Kidney epithelial cell (primary cell): Measurements from ENCODE around the gene ZHX3. TPM values are rescaled to one million over a fixed set of nuclear protein-coding genes. Genes with fewer than 3 reads are reported as not detected.
"Not testable (repeated sequence)": the region's sequence is repeated elsewhere in the genome, so short reads cannot be mapped to it uniquely, and the experiment has no call there.

ENCODE experiments used
- DNase-seq: peaks from one replicate; pipeline ENCODE4 v3.0.0-alpha.2; 2010; ENCODE audit warnings: low read depth
- H3K27me3 ChIP-seq: 2 replicates; pipeline ENCODE4 v1.6.0; 2011; ENCODE audit warnings: low read length; ENCODE audit not compliant: control insufficient read depth, insufficient read depth
- H3K36me3 ChIP-seq: 2 replicates; pipeline ENCODE4 v1.5.1; 2011; ENCODE audit warnings: low read length; ENCODE audit not compliant: control insufficient read depth, insufficient read depth
- H3K4me3 ChIP-seq: 2 replicates; pipeline ENCODE4 v1.5.1; 2011; ENCODE audit warnings: low read depth, mild to moderate bottlenecking, control low read depth, low read length
- total RNA-seq: library from RNA; depleted of rRNA; stranded (reverse); fragments of >200 nt; gene quantifications from 2 replicates; pipeline ENCODE4 v1.2.3, GENCODE V29; 2015
- TF ChIP-seq, protein P1 (sequence below): IDR thresholded peaks from 2 replicates; pipeline ENCODE4 v1.5.1; 2011; ENCODE audit warnings: mild to moderate bottlenecking, moderate library complexity, low read length, control low read depth, inconsistent platforms; ENCODE audit not compliant: insufficient read depth, poor library complexity, severe bottlenecking

The ZHX3 gene
- total RNA-seq, 1 donor from 2014 or later, result 7.6 TPM

DNA sequence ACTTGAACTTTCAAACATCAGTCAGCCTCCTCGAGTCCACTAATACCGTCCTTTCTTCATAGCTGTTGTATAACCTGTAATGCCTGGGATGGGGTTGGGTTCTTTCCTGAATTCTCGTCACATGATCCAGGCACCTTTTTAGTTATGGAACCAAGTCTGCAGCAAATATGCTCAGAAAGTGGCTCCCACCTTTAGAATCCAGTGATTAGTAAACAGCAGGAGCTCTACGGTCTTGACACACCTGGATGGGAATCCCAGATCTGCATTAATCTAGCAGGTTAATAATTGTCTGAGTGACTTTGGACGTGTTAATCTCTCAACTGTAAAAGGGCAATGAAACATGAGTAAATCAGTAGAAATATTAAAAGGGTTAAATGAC lies 729 bp upstream of the ZHX3 start:
- DNase-seq, result no peak

DNA sequence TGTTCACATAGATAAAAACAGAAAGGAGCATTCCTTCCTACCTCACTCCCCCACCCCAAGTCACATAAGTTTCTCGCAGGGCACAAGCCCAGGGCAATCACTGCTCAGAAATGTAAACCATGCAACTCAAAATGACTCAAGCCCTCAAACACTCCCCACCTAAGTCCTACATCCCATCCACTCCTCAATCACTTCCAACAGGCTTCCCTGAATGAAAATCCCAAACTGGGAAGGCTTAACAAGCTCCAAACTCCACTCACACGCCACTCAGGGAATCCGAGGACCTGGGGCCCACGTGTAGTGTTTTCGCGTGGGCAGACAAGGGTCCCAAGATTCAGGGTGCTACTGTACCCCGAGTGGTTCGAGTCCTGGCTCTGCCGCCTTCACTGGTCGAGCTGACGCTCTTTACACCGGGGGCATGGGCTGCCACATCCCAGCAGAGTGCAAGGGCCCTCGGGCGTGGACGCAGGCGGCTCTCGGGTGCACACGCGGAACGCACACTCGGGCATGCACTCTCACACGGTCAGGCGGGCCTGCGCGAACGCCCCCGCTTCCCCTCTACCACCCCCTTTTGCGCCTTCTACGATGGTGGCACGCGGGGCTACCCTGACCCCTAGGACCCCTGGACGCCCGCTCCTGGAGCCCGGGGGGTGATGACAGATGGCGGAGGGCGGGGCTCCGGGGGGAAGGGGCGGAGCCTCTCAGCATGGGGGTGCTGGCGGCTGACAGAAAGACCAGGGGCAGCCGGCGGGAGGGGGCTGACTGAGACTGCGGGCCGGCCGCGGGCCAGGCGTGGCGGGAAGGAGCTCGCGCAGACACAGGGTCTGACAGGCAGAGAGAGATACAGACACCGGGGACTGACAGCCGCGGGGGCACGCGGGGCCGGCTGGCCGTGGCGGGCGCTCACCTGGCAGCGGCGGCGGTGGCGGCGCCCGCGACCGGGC lies 657 bp downstream of the ZHX3 start:
- DNase-seq, result peak; percentile 67
- Histone ChIP-seq H3K27me3 (no peaks in the 10 kb centered on the region), H3K4me3 (peak overlapping the region; percentile 87), H3K36me3 (no peaks in the 10 kb centered on the region)
- TF ChIP-seq, protein P1, sequence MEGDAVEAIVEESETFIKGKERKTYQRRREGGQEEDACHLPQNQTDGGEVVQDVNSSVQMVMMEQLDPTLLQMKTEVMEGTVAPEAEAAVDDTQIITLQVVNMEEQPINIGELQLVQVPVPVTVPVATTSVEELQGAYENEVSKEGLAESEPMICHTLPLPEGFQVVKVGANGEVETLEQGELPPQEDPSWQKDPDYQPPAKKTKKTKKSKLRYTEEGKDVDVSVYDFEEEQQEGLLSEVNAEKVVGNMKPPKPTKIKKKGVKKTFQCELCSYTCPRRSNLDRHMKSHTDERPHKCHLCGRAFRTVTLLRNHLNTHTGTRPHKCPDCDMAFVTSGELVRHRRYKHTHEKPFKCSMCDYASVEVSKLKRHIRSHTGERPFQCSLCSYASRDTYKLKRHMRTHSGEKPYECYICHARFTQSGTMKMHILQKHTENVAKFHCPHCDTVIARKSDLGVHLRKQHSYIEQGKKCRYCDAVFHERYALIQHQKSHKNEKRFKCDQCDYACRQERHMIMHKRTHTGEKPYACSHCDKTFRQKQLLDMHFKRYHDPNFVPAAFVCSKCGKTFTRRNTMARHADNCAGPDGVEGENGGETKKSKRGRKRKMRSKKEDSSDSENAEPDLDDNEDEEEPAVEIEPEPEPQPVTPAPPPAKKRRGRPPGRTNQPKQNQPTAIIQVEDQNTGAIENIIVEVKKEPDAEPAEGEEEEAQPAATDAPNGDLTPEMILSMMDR, result no peak

More for the DNA sequence above, 729 bp upstream of the ZHX3 start:
- no peaks in the 10 kb centered on the region for H3K36me3 ChIP-seq
- peak overlapping the region; percentile 87 for H3K4me3 ChIP-seq
- TF ChIP-seq, protein P1, result no peak
- no peaks in the 10 kb centered on the region for H3K27me3 ChIP-seq

DNA sequence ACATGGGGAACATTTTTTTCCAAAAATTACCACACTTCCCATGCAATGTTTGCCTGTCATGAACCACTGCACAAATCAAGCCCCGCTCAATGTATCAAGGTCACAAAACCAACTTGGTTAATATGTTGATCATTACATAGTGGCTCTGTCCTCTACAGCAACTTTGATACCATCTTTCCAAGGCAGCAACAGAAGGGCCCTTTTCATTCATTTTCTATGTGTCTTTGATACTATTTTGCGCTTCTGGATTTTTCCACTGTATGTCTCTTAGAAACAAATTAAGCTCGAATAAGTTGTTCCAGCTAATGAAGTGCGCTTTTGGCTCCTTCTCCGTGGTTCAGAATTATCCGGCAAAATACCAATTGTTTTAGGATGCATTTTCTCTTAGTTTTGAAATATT lies 1.5 kb downstream of the ZHX3 start:
- no peak for DNase-seq
- no peaks in the 10 kb centered on the region for H3K36me3 ChIP-seq
- H3K27me3 ChIP-seq, result no peaks in the 10 kb centered on the region
- H3K4me3 ChIP-seq, result peak overlapping the region; percentile 87
- TF ChIP-seq, protein P1, result no peak

DNA sequence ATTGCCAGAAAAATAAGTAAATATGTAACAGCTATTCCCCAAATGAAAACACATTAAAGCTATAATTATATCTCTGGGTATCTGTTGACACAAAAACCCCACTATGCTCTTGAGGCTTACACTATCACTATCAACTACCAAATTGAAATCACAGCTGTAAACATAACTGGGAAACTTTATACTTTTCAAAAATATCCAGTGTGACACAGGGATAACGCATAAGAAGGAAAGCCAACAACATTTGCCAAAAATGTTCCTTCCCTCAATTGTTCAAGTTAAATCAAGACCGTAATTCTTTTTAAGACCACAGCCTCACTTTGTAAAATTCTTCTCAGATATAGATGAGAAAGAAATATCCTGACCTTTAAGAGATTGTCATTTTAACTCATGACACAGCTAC lies 3.1 kb downstream of the ZHX3 start:
- H3K27me3 ChIP-seq, result no peaks in the 10 kb centered on the region
- no peak overlapping the region for H3K4me3 ChIP-seq
- TF ChIP-seq, protein P1, result no peak
- no peak for DNase-seq
- H3K36me3 ChIP-seq, result no peaks in the 10 kb centered on the region

DNA sequence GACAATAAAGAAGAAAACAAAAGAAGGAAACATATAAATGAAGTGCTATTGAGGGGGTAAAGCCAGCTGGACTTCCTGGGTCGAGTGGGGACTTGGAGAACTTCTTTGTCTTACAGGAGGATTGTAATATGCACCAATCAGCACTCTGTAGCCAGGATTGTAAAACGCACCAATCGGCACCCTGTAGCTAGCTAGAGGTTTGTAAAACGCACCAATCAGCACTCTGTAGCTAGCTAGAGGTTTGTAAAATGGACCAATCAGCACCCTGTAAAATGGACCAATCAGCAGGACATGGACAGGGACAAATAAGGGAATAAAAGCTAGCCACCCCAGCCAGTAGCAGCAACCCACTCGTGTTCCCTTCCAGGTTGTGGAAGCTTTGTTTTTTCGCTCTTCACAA lies 5.5 kb downstream of the ZHX3 start:
- H3K27me3 ChIP-seq, H3K4me3 ChIP-seq, DNase-seq, H3K36me3 ChIP-seq: not testable (repeated sequence)

DNA sequence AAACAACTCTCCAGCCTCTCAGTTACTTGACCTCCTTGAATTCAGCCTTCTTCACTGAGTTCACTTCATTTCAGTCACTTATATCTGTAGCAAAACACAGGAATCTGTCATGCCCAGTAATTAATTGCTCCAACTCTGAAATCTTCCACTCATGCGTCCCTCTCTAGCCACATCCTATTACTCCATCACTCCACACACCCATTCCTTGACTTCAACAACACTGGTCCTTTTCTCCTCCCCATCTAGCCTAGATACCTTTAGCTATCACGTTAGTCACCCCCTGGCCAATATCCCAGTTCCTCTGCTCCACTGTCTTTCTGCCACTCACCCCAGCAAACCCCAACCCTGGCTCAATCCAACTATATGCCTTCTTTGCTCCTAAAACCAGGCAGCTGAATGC lies 7.7 kb downstream of the ZHX3 start:
- H3K27me3 ChIP-seq, result no peaks in the 10 kb centered on the region
- TF ChIP-seq, protein P1, result no peak
- no peak for DNase-seq
- no peaks in the 10 kb centered on the region for H3K36me3 ChIP-seq
- H3K4me3 ChIP-seq, result no peak overlapping the region
